ENCODE results near the gene SRSF1.

DNA sequence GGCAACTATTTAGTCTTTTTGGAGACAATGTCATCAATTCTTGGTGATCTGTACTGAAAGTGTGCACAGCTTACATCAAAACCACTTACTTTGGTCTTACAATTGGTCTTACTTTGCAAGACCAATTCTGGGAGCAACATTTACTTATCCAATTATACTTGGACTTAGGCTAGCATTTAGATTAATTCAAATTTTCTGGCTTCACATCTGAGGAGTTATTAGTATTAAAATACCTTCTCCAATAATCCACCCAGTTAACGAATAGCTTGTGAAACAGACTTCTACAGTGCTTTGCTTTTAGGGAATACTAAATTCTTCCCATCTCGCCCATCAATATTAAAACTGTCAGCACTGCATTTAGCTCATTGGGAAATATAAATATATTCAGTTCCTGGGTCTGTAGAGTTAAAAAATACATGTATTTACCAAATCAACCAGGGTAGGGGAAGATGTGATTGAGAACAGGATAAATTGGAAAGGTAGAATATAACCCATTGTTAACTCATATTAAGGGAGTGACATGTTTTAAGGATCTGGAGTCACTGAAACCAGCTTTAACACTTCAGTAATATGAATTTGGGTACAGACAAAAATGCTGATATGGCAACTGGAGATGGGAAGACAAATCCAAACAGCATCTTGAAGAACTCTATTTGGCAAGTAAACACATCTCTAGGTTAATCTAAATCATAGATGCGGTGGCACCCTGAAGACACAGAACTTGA is 9.8 kb downstream of the SRSF1 start:
- TF ChIP-seq, protein P1, sequence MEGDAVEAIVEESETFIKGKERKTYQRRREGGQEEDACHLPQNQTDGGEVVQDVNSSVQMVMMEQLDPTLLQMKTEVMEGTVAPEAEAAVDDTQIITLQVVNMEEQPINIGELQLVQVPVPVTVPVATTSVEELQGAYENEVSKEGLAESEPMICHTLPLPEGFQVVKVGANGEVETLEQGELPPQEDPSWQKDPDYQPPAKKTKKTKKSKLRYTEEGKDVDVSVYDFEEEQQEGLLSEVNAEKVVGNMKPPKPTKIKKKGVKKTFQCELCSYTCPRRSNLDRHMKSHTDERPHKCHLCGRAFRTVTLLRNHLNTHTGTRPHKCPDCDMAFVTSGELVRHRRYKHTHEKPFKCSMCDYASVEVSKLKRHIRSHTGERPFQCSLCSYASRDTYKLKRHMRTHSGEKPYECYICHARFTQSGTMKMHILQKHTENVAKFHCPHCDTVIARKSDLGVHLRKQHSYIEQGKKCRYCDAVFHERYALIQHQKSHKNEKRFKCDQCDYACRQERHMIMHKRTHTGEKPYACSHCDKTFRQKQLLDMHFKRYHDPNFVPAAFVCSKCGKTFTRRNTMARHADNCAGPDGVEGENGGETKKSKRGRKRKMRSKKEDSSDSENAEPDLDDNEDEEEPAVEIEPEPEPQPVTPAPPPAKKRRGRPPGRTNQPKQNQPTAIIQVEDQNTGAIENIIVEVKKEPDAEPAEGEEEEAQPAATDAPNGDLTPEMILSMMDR (IDR thresholded peaks at IDR 0.05; ENCODE audit: poor library complexity), result no peak
- TF ChIP-seq EZH2 (IDR thresholded peaks at IDR 0.05; ENCODE audit: borderline replicate concordance) (no peak), EZH2phosphoT487 (IDR thresholded peaks at IDR 0.05; ENCODE audit: low read depth, severe bottlenecking, unreplicated experiment) (no peak)
